Endothelial cell of umbilical vein (primary cell): ENCODE results near the gene MARK1. TPM values are rescaled to one million over a fixed set of nuclear protein-coding genes. Genes with fewer than 3 reads are reported as not detected.

Experiments
- BruUV-seq: library from RNA; stranded (reverse); fragments of 400-500 nt; replicated peaks from 2 replicates; lab custom pipeline; 2021; lab: Mats Ljungman, UMichigan
- CTCF ChIA-PET: fragments of 300-600, 350-600 bp; sonication (Branson Sonifier 250); formaldehyde crosslinking; loops from one replicate; lab custom pipeline; 2021; ENCODE audit warnings: antibody characterized with exemption, inconsistent platforms; lab: Charles Lee
- POLR2A ChIA-PET: fragments of 300-600, 350-600 bp; sonication (Branson Sonifier 250); formaldehyde crosslinking; loops from one replicate; lab custom pipeline; 2021; ENCODE audit warnings: antibody characterized with exemption, inconsistent platforms; lab: Charles Lee
- DNase-seq: peaks from one replicate; pipeline ENCODE4 v3.0.0-alpha.2; 2011; ENCODE audit warnings: low read depth, low spot score
- FAIRE-seq: peaks from 2 replicates; lab custom pipeline; 2011; peaks lifted over from hg19 to GRCh38; lab: Jason Lieb, UNC
- H2AFZ ChIP-seq: 2 replicates; pipeline ENCODE4 v1.6.0; 2012; ENCODE audit warnings: low read depth, low read length, control low read depth, inconsistent platforms
- H3K27ac ChIP-seq: 2 replicates; pipeline ENCODE4 v1.5.1; 2011; ENCODE audit warnings: low read depth, mild to moderate bottlenecking, control low read depth, low read length, moderate library complexity; ENCODE audit not compliant: insufficient read depth
- H3K27me3 ChIP-seq, 2 experiments: 2 replicates each; pipeline versions ENCODE4 v1.6.0 to v1.6.1; 2011; ENCODE audit warnings: low read length in 2 of 2, mixed read lengths in 1 of 2; ENCODE audit not compliant: control insufficient read depth in 2 of 2, insufficient read depth in 2 of 2
- H3K36me3 ChIP-seq, 2 experiments: 2 replicates in 1 of 2; 3 replicates in 1 of 2; pipeline ENCODE4 v1.5.1; 2011; ENCODE audit warnings: low read length in 2 of 2, mild to moderate bottlenecking in 1 of 2, moderate library complexity in 1 of 2; ENCODE audit not compliant: control insufficient read depth in 2 of 2, insufficient read depth in 2 of 2; ENCODE audit errors: extremely low read depth in 1 of 2
- H3K4me1 ChIP-seq: 3 replicates; pipeline ENCODE4 v1.5.1; 2011; ENCODE audit warnings: mild to moderate bottlenecking, low read length; ENCODE audit not compliant: control insufficient read depth, insufficient read depth; ENCODE audit errors: extremely low read depth
- H3K4me2 ChIP-seq: 2 replicates; pipeline ENCODE4 v1.6.1; 2011; ENCODE audit warnings: low read length, control low read depth, mixed read lengths; ENCODE audit not compliant: insufficient read depth
- H3K4me3 ChIP-seq, 3 experiments: fragments of 200-600 bp in 1 of 3; sonication (generic), shearing (Covaris generic) in 1 of 3; replicated peaks in 1 of 3; 2 replicates each; pipeline ENCODE4 v1.5.1; 2011 to 2016; ENCODE audit warnings: control low read depth in 3 of 3, low read length in 3 of 3, mild to moderate bottlenecking in 2 of 3, inconsistent platforms in 1 of 3, low read depth in 1 of 3, moderate library complexity in 1 of 3; ENCODE audit not compliant: insufficient read depth in 1 of 3
- H3K79me2 ChIP-seq: 2 replicates; pipeline ENCODE4 v1.6.0; 2012; ENCODE audit warnings: low read length, inconsistent platforms; ENCODE audit not compliant: control insufficient read depth, insufficient read depth
- H3K9ac ChIP-seq: replicated peaks from 2 replicates; pipeline ENCODE3; 2011; ENCODE audit warnings: low read length, control low read depth; ENCODE audit not compliant: insufficient read depth; ENCODE audit errors: extremely low read depth
- H3K9me1 ChIP-seq: replicated peaks from 3 replicates; pipeline ENCODE4 v1.6.0; 2011; ENCODE audit warnings: mild to moderate bottlenecking, low read length; ENCODE audit not compliant: control insufficient read depth, insufficient read depth; ENCODE audit errors: extremely low read depth
- H3K9me3 ChIP-seq: replicated peaks from 2 replicates; pipeline ENCODE4 v1.5.1; 2012; ENCODE audit warnings: low read length, inconsistent platforms; ENCODE audit not compliant: control insufficient read depth, insufficient read depth
- H4K20me1 ChIP-seq: replicated peaks from 2 replicates; pipeline ENCODE3; 2011; ENCODE audit warnings: mild to moderate bottlenecking, low read length; ENCODE audit not compliant: control insufficient read depth, insufficient read depth; ENCODE audit errors: extremely low read depth
- EZH2 ChIP-seq: IDR thresholded peaks from 2 replicates; pipeline ENCODE4 v1.6.1; 2012; ENCODE audit warnings: borderline replicate concordance, low read depth, mild to moderate bottlenecking, moderate library complexity, low read length, inconsistent platforms; ENCODE audit not compliant: severe bottlenecking
- FOS ChIP-seq: IDR thresholded peaks from 2 replicates; pipeline ENCODE4 v1.6.1; 2011; ENCODE audit warnings: mild to moderate bottlenecking, low read length, moderate library complexity, borderline replicate concordance; ENCODE audit not compliant: insufficient read depth
- GATA2 ChIP-seq: IDR thresholded peaks from 2 replicates; pipeline ENCODE4 v1.7.0; 2011; ENCODE audit warnings: low read depth, mild to moderate bottlenecking, moderate library complexity, mixed read lengths, low read length; ENCODE audit not compliant: insufficient read length, insufficient read depth
- JUN ChIP-seq: IDR thresholded peaks from 2 replicates; pipeline ENCODE4 v1.6.1; 2011; ENCODE audit warnings: borderline replicate concordance, low read depth; ENCODE audit not compliant: insufficient read length, insufficient read depth
- MYC ChIP-seq: IDR thresholded peaks from one replicate; pipeline ENCODE4 v1.6.1; 2011; ENCODE audit warnings: mild to moderate bottlenecking, low read depth, low read length
- POLR2A ChIP-seq: IDR thresholded peaks from 2 replicates; pipeline ENCODE4 v1.6.1; 2012; ENCODE audit warnings: low read depth, mild to moderate bottlenecking, control low read depth, low read length
- POLR2AphosphoS5 ChIP-seq: IDR thresholded peaks from 2 replicates; pipeline ENCODE4 v1.6.1; 2012; ENCODE audit warnings: low read depth, mild to moderate bottlenecking, control low read depth, low read length, moderate library complexity; ENCODE audit not compliant: insufficient read depth
- dilution Hi-C: fragments of 300-500 bp; cut with MboI; formaldehyde crosslinking; loops from one replicate; pipeline ENCODE4 v1.15.0; 2019; ENCODE audit warnings: low sequenced_read_pairs; ENCODE audit not compliant: extremely low pct_ligation_motif_present
- intact Hi-C: fragments of 100-400 bp; cut with micrococcal nuclease; formaldehyde crosslinking; loops from one replicate; pipeline ENCODE4 v1.10.0; 2022
- polyA plus RNA-seq, 4 experiments: library from polyadenylated mRNA; depleted of rRNA in 3 of 4; stranded (reverse) in 3 of 4; unstranded in 1 of 4; fragments of >200 nt; gene quantifications; 2 replicates each; pipeline versions ENCODE4 v1.2.1 to v1.2.3, GENCODE V29; 2011 to 2012; ENCODE audit warnings: missing spikeins in 1 of 4
- total RNA-seq: library from RNA; stranded (reverse); gene quantifications from 2 replicates; pipeline ENCODE4 v1.2.3, GENCODE V29; 2021
- TF ChIP-seq, protein P1 (sequence below), 2 donors: IDR thresholded peaks; 1 replicate in 1 of 2; 2 replicates in 1 of 2; pipeline ENCODE4 v1.5.1; 2011; ENCODE audit warnings: low read length in 2 of 2, mild to moderate bottlenecking in 2 of 2, moderate library complexity in 2 of 2, control low read depth in 1 of 2, inconsistent platforms in 1 of 2, low read depth in 1 of 2; ENCODE audit not compliant: insufficient read depth in 1 of 2; ENCODE audit errors: extremely low read depth in 1 of 2
- TF ChIP-seq, protein P2 (sequence below): IDR thresholded peaks from 2 replicates; pipeline ENCODE4 v1.6.1; 2011; ENCODE audit not compliant: insufficient read depth, insufficient read length

Gene MARK1
- total and polyA plus RNA-seq, 2 donors (not counting 3 experiments of a cell fraction or from before 2014, with no cell fraction given): 1.2 to 5.5 TPM

DNA sequence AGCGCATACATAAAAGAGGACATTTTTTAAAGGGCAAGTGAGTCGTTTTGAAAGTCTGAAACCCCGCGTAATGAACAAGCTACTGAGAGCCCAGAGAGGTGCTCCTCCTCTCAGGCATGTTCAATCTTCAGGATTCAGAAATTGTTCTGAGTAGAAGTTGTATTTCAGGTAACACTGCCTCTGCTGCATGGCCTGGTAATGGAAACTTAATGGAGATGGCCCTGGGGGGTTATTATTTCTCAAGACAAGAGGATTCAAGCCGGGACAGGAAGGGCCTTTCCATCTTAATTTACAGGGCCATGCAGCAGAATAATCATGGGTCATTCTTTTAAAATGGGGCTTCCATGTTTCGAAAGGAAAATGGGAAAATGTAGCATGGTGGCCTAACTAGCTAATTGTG, 42.1 kb upstream of the MARK1 start:
- no peaks in the 10 kb centered on the region for H3K27me3 ChIP-seq
- H3K36me3 ChIP-seq: no peaks in the 10 kb centered on the region
- POLR2A ChIA-PET: no interaction called here
- DNase-seq (no peak), FAIRE-seq (no peak)
- no peak overlapping the region for H2AFZ ChIP-seq
- H3K4me2 ChIP-seq: no peak overlapping the region
- H3K9me1 ChIP-seq: no peaks in the 10 kb centered on the region
- TF ChIP-seq, protein P1, sequence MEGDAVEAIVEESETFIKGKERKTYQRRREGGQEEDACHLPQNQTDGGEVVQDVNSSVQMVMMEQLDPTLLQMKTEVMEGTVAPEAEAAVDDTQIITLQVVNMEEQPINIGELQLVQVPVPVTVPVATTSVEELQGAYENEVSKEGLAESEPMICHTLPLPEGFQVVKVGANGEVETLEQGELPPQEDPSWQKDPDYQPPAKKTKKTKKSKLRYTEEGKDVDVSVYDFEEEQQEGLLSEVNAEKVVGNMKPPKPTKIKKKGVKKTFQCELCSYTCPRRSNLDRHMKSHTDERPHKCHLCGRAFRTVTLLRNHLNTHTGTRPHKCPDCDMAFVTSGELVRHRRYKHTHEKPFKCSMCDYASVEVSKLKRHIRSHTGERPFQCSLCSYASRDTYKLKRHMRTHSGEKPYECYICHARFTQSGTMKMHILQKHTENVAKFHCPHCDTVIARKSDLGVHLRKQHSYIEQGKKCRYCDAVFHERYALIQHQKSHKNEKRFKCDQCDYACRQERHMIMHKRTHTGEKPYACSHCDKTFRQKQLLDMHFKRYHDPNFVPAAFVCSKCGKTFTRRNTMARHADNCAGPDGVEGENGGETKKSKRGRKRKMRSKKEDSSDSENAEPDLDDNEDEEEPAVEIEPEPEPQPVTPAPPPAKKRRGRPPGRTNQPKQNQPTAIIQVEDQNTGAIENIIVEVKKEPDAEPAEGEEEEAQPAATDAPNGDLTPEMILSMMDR (IDR thresholded peaks at IDR 0.05; ENCODE audit: extremely low read depth in 1 of 2, insufficient read depth in 1 of 2, low read depth in 1 of 2, low read length in 2 of 2): no peak
- TF ChIP-seq, protein P2, sequence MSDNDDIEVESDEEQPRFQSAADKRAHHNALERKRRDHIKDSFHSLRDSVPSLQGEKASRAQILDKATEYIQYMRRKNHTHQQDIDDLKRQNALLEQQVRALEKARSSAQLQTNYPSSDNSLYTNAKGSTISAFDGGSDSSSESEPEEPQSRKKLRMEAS: no peak
- no peak for TF ChIP-seq POLR2A
- no peak for TF ChIP-seq JUN
- no peak for TF ChIP-seq FOS
- TF ChIP-seq MYC: no peak
- no peak for TF ChIP-seq GATA2
- no peak for TF ChIP-seq POLR2AphosphoS5
- no peak for TF ChIP-seq EZH2
- H3K9ac ChIP-seq: no peak overlapping the region
- no peak overlapping the region for H3K4me3 ChIP-seq
- CTCF ChIA-PET: no interaction called here
- dilution Hi-C loops: no loop called here
- H4K20me1 ChIP-seq: no peaks in the 10 kb centered on the region
- BruUV-seq: no TSS peak
- H3K27ac ChIP-seq: no peak overlapping the region
- H3K79me2 ChIP-seq: no peaks in the 10 kb centered on the region
- H3K9me3 ChIP-seq: no peaks in the 10 kb centered on the region
- intact Hi-C loops: no loop called here
- no peaks in the 10 kb centered on the region for H3K4me1 ChIP-seq
